Suprapubic skin (tissue), 4 donors: Measurements from ENCODE around the gene HDGFL3. TPM values are rescaled to one million over a fixed set of nuclear protein-coding genes. Genes with fewer than 3 reads are reported as not detected.

Experiments
- DNase-seq, 2 donors: peaks; one replicate each; pipeline ENCODE4 v3.0.0-alpha.2; 2019; ENCODE audit warnings: low spot score in 2 of 2
- H3K27ac ChIP-seq: fragments of 200-600 bp; sonication (generic); one replicate; pipeline ENCODE4 v1.5.1; 2019
- H3K27me3 ChIP-seq: fragments of 200-600 bp; sonication (generic); one replicate; pipeline ENCODE4 v1.5.1; 2019
- H3K36me3 ChIP-seq: fragments of 200-600 bp; sonication (generic); one replicate; pipeline ENCODE4 v1.5.1; 2019
- H3K4me1 ChIP-seq: fragments of 200-600 bp; sonication (generic); one replicate; pipeline ENCODE4 v1.5.1; 2019
- H3K4me3 ChIP-seq: fragments of 200-600 bp; sonication (generic); one replicate; pipeline ENCODE4 v1.5.1; 2019; ENCODE audit warnings: mild to moderate bottlenecking
- H3K9me3 ChIP-seq: fragments of 200-600 bp; sonication (generic); one replicate; pipeline ENCODE4 v1.5.1; 2019
- EP300 ChIP-seq: sonication (generic); formaldehyde crosslinking; IDR thresholded peaks from one replicate; pipeline ENCODE4 v1.6.1; 2017; ENCODE audit warnings: antibody characterized with exemption
- POLR2A ChIP-seq, 2 donors: fragments of 450-650 bp; IDR thresholded peaks; one replicate each; pipeline ENCODE4 v1.6.1; 2017; ENCODE audit warnings: antibody characterized with exemption in 2 of 2, mild to moderate bottlenecking in 2 of 2, moderate library complexity in 2 of 2
- POLR2AphosphoS5 ChIP-seq, 3 donors: sonication (generic); formaldehyde crosslinking; IDR thresholded peaks; one replicate each; pipeline ENCODE4 v1.6.1; 2017; ENCODE audit warnings: antibody characterized with exemption in 3 of 3
- WGBS: methylation state at CpG from one replicate; pipeline ENCODE4 v1.1.5; 2018; 5-methylcytosine and 5-hydroxymethylcytosine counted together
- total RNA-seq, 4 donors: library from RNA; depleted of rRNA; stranded (reverse); fragments of >200 nt; gene quantifications; one replicate each; pipeline ENCODE4 v1.1.0, GENCODE V29; 2016
- TF ChIP-seq, protein P1 (sequence below), 2 donors: fragments of 200-600 bp in 1 of 2; fragments of 450-650 bp in 1 of 2; sonication (generic) in 1 of 2; IDR thresholded peaks; one replicate each; pipeline ENCODE4 v1.5.1; 2016 to 2019; ENCODE audit warnings: antibody characterized with exemption in 2 of 2, mild to moderate bottlenecking in 1 of 2, moderate library complexity in 1 of 2

HDGFL3 gene
- total RNA-seq, 4 donors from 2014 or later, result 3.7 to 11.3 (median 6.0) TPM

DNA sequence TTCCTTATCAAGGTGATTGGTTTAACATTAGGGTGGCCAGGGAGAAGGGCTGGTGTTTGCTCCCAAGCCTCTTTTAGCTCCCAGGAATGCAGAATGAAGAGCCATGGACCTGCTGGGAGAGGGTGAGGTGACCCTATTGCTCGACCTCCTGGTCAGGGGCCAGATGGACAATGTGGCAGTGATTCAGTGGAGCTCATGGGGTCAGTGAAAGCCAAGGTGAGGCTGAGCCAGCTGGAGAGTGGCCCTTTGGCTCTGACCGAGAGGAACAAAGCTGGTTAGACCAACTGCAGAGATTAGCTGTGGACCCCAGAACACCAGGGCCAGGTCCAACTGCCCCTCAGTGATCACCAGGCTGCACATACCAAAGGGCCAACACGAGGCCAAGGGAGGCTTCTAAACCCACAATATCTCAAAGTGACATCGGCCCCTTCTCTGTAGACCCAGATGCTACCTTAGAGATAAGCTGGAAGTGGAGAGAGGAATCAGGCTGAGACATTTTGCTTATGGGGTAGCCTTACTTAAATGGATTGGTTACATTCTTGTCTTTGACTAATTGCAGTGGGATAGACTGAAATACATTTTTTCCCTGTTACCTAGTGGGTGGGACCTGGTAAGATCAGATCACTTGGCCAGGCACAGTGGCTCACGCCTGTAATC lies 124.8 kb downstream of the HDGFL3 start:
- Histone ChIP-seq H3K36me3 (no peaks in the 10 kb centered on the region), H3K4me1 (no peaks in the 10 kb centered on the region), H3K9me3 (no peaks in the 10 kb centered on the region), H3K4me3 (no peak overlapping the region), H3K27ac (no peak overlapping the region), H3K27me3 (peaks cover 25% of the 10 kb centered on the region)
- TF ChIP-seq, protein P1, sequence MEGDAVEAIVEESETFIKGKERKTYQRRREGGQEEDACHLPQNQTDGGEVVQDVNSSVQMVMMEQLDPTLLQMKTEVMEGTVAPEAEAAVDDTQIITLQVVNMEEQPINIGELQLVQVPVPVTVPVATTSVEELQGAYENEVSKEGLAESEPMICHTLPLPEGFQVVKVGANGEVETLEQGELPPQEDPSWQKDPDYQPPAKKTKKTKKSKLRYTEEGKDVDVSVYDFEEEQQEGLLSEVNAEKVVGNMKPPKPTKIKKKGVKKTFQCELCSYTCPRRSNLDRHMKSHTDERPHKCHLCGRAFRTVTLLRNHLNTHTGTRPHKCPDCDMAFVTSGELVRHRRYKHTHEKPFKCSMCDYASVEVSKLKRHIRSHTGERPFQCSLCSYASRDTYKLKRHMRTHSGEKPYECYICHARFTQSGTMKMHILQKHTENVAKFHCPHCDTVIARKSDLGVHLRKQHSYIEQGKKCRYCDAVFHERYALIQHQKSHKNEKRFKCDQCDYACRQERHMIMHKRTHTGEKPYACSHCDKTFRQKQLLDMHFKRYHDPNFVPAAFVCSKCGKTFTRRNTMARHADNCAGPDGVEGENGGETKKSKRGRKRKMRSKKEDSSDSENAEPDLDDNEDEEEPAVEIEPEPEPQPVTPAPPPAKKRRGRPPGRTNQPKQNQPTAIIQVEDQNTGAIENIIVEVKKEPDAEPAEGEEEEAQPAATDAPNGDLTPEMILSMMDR (IDR thresholded peaks at IDR 0.05), result no peak
- TF ChIP-seq POLR2AphosphoS5 (IDR thresholded peaks at IDR 0.05), result no peak
- TF ChIP-seq EP300, result no peak
- no peak for TF ChIP-seq POLR2A (IDR thresholded peaks at IDR 0.05)
- DNase-seq, result no peak
- WGBS, result 80% methylated on average over 5 of the region's 5 CpGs

DNA sequence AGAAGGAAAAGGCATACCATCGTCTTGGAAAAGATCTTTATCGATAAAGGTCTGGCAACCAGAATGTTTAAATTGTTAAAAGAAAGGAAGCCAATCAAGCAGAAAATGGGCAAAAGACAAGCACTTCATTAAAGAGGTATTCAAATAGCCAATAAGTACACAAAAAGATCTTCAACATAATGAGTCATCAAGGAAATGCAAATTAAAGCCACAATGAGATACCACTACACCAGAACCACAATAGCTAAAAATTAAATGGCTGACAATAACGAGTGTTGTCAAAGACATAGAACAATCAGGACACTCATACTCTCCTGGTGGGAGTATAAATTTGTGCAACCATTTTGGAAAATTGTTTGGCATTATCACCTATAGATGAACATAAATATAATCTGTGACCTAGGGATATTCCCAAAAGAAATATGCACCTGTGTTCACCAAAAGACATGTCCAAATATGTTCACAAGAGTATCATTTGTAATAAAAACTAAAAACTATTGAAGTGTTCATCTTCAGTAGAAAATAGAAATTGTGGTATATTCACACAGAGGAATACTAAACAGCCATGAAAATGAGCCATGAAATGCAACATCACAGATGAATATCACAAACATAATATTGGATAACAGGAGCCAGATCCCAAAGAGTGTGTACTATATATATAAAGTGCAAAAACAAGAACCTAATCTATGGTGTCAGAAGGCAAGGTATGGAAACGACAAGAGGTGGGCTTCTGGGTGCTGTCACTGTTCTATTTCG lies 126.2 kb downstream of the HDGFL3 start:
- TF ChIP-seq, protein P1 (IDR thresholded peaks at IDR 0.05), result no peak
- TF ChIP-seq EP300 (no peak), POLR2AphosphoS5 (IDR thresholded peaks at IDR 0.05) (no peak), POLR2A (IDR thresholded peaks at IDR 0.05) (no peak)
- H3K27me3 ChIP-seq, result peaks cover 31% of the 10 kb centered on the region
- H3K27ac ChIP-seq, result no peak overlapping the region
- no peak for DNase-seq
- 78% methylated on average over 5 of the region's 5 CpGs for WGBS
- H3K9me3 ChIP-seq, result no peaks in the 10 kb centered on the region
- no peak overlapping the region for H3K4me3 ChIP-seq
- H3K36me3 ChIP-seq, result no peaks in the 10 kb centered on the region
- no peaks in the 10 kb centered on the region for H3K4me1 ChIP-seq

DNA sequence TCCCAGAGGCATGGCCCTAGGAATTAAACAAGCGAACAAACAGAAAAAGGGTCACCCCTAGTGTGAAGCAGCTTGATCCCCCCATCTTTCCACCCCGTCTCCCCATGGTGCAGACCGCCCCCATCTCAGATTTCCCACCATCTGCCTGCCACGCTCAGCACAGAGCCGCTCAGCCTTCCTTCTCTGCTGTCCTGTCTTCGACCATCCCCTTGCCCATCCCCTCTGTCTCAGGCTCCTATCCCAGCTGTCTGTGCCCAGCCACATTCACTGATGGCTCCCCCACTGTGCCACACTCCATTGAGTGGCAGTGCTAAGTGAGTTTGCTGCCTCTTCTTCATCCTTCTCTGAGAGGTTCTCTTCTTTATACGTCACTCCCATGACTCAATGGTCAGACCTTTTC lies 128.9 kb downstream of the HDGFL3 start:
- no peak overlapping the region for H3K27ac ChIP-seq
- no peak overlapping the region for H3K4me3 ChIP-seq
- WGBS, result 63% methylated on average over 7 of the region's 7 CpGs
- TF ChIP-seq, protein P1 (IDR thresholded peaks at IDR 0.05), result no peak
- TF ChIP-seq POLR2AphosphoS5 (IDR thresholded peaks at IDR 0.05) (no peak), POLR2A (IDR thresholded peaks at IDR 0.05) (no peak), EP300 (no peak)
- H3K9me3 ChIP-seq, result peaks cover under 1% of the 10 kb centered on the region
- H3K36me3 ChIP-seq, result no peaks in the 10 kb centered on the region
- H3K27me3 ChIP-seq, result peaks cover 37% of the 10 kb centered on the region
- DNase-seq, result no peak
- H3K4me1 ChIP-seq, result no peaks in the 10 kb centered on the region

Other genes with a start within 250 kb of the HDGFL3 start
- gene RAMAC, start 221.6 kb downstream of the HDGFL3 start, total RNA-seq, result 10 to 100 TPM; 15.9 to 37.0 (median 22.1) TPM
- gene C15orf40, start 196.2 kb downstream of the HDGFL3 start, total RNA-seq, result 10 to 100 TPM; 18.7 to 37.2 (median 22.9) TPM
- 10 to 100 TPM; 43.9 to 54.3 (median 50.0) TPM for gene BTBD1, start 140.6 kb downstream of the HDGFL3 start, total RNA-seq
- gene TM6SF1, start 100.2 kb downstream of the HDGFL3 start, total RNA-seq, result 1 to 10 TPM; 1.6 to 2.7 (median 2.3) TPM
- gene BNC1, start 76.8 kb upstream of the HDGFL3 start, total RNA-seq, result 10 to 100 TPM; 28.3 to 72.4 (median 48.8) TPM
- gene SH3GL3, start 239.5 kb upstream of the HDGFL3 start, total RNA-seq, result 1 to 10 TPM in 1 of 4 donors, under 1 TPM in 1, not detected in 2; 0.34 to 1.2 TPM